ENCODE data around the gene ARHGAP44. TPM values are rescaled to one million over a fixed set of nuclear protein-coding genes. Genes with fewer than 3 reads are reported as not detected.

ARHGAP44 gene
- total and polyA plus RNA-seq, 2 of the 13 experiments (the other 11 are each of a cell fraction or from before 2014, with no cell fraction given): 0.79 to 3.1 TPM

- H4K20me1 ChIP-seq (ENCODE audit: insufficient read depth, low read length): no peaks in the 10 kb centered on the region
- H3K4me1 ChIP-seq (ENCODE audit: insufficient read depth, low read length): no peaks in the 10 kb centered on the region
- intact Hi-C loops (cut with micrococcal nuclease; ENCODE audit: unreplicated experiment) (no loop called here), in situ Hi-C loops (cut with HindIII; ENCODE audit: extremely low pct_ligation_motif_present, low pct_unique_long_range_greater_than_20kb) (no loop called here)
- no peak for ATAC-seq
- no peaks in the 10 kb centered on the region for H3K79me2 ChIP-seq (ENCODE audit: insufficient read depth, low read length)
- no TSS peak for BruUV-seq (replicated peaks)
- no peak for DNase-seq (ENCODE audit: low spot score)
- H3K4me3 ChIP-seq (replicated peaks in 1 of 3; ENCODE audit: insufficient read depth in 1 of 3, low read depth in 2 of 3, low read length in 3 of 3): no peak overlapping the region
- no peak overlapping the region for H2AFZ ChIP-seq (ENCODE audit: low read length)
- FAIRE-seq: no peak
- 87% methylated on average over 3 of the region's 3 CpGs for WGBS (ENCODE audit: low lambda C conversion rate)
- H3K9ac ChIP-seq (ENCODE audit: insufficient read depth, low read depth, low read length): no peak overlapping the region
- no peak overlapping the region for H3K27ac ChIP-seq (ENCODE audit: extremely low read length, insufficient read depth, low read length)
- no peaks in the 10 kb centered on the region for H3K36me3 ChIP-seq (replicated peaks in 1 of 2; ENCODE audit: control insufficient read depth in 1 of 2, insufficient read depth in 2 of 2, low read length in 2 of 2)
- TF ChIP-seq CEBPZ (IDR thresholded peaks at IDR 0.05; ENCODE audit: low read length) (no peak), ATF7 (IDR thresholded peaks at IDR 0.05) (peak; percentile 55), ATF7 (CRISPR knock-in tag; IDR thresholded peaks at IDR 0.05) (no peak)
- POLR2A ChIA-PET: no interaction called here
- no peaks in the 10 kb centered on the region for H3K9me3 ChIP-seq (ENCODE audit: low read length)
- H3K27me3 ChIP-seq (ENCODE audit: control insufficient read depth in 1 of 2, insufficient read depth in 2 of 2, low read length in 2 of 2): no peaks in the 10 kb centered on the region
- CTCF ChIA-PET (ENCODE audit: low intra/inter-chr PET ratio, low total read pairs): no interaction called here
- no peak overlapping the region for H3K4me2 ChIP-seq (ENCODE audit: low read depth, low read length)
Observed at GRCh38 chr17:12965988-12966387, 176.7 kb downstream of the ARHGAP44 start.

- DNase-seq (ENCODE audit: low spot score) (no peak), FAIRE-seq (no peak), ATAC-seq (no peak)
- Histone ChIP-seq H2AFZ (ENCODE audit: low read length) (no peak overlapping the region), H3K27ac (ENCODE audit: extremely low read length, insufficient read depth, low read length) (no peak overlapping the region), H3K4me1 (ENCODE audit: insufficient read depth, low read length) (no peaks in the 10 kb centered on the region), H3K4me2 (ENCODE audit: low read depth, low read length) (no peak overlapping the region), H3K36me3 (replicated peaks in 1 of 2; ENCODE audit: control insufficient read depth in 1 of 2, insufficient read depth in 2 of 2, low read length in 2 of 2) (no peaks in the 10 kb centered on the region), H3K4me3 (replicated peaks in 1 of 3; ENCODE audit: insufficient read depth in 1 of 3, low read depth in 2 of 3, low read length in 3 of 3) (no peak overlapping the region), H3K27me3 (ENCODE audit: control insufficient read depth in 1 of 2, insufficient read depth in 2 of 2, low read length in 2 of 2) (no peaks in the 10 kb centered on the region), H3K9ac (ENCODE audit: insufficient read depth, low read depth, low read length) (no peak overlapping the region), H4K20me1 (ENCODE audit: insufficient read depth, low read length) (no peaks in the 10 kb centered on the region), H3K79me2 (ENCODE audit: insufficient read depth, low read length) (no peaks in the 10 kb centered on the region), H3K9me3 (ENCODE audit: low read length) (no peaks in the 10 kb centered on the region)
- WGBS (ENCODE audit: low lambda C conversion rate): 39% methylated on average over 5 of the region's 5 CpGs
- in situ Hi-C loops (cut with HindIII; ENCODE audit: extremely low pct_ligation_motif_present, low pct_unique_long_range_greater_than_20kb): no loop called here
- POLR2A ChIA-PET: no interaction called here
- CTCF ChIA-PET (ENCODE audit: low intra/inter-chr PET ratio, low total read pairs): no interaction called here
- BruUV-seq (replicated peaks): no TSS peak
- intact Hi-C loops (cut with micrococcal nuclease; ENCODE audit: unreplicated experiment): no loop called here
- TF ChIP-seq ZNF329 (CRISPR knock-in tag; IDR thresholded peaks at IDR 0.05; ENCODE audit: low read depth) (no peak), ZNF724P (CRISPR knock-in tag; IDR thresholded peaks at IDR 0.05; ENCODE audit: borderline replicate concordance) (no peak), FOSL1 (CRISPR knock-in tag; IDR thresholded peaks at IDR 0.05; ENCODE audit: borderline replicate concordance) (no peak), CENPX (CRISPR knock-in tag; IDR thresholded peaks at IDR 0.05) (no peak), ZNF343 (CRISPR knock-in tag; IDR thresholded peaks at IDR 0.05) (no peak), NFRKB (IDR thresholded peaks at IDR 0.05) (no peak), ZNF589 (CRISPR knock-in tag; conservative IDR thresholded peaks at IDR 0.05) (no peak), GABPB1 (CRISPR knock-in tag; IDR thresholded peaks at IDR 0.05) (no peak), ZNF451 (CRISPR knock-in tag; IDR thresholded peaks at IDR 0.05) (no peak), ZNF891 (CRISPR knock-in tag; IDR thresholded peaks at IDR 0.05) (no peak), CREM (IDR thresholded peaks at IDR 0.05) (no peak), CREM (CRISPR knock-in tag; IDR thresholded peaks at IDR 0.05) (no peak), ZNF549 (CRISPR knock-in tag; IDR thresholded peaks at IDR 0.05) (no peak), SOX5 (CRISPR knock-in tag; IDR thresholded peaks at IDR 0.05; ENCODE audit: borderline replicate concordance) (no peak), NCOA1 (CRISPR knock-in tag; IDR thresholded peaks at IDR 0.05) (no peak), ZFP41 (CRISPR knock-in tag; IDR thresholded peaks at IDR 0.05; ENCODE audit: borderline replicate concordance) (no peak), ZBTB42 (CRISPR knock-in tag; IDR thresholded peaks at IDR 0.05) (no peak), ZNF569 (CRISPR knock-in tag; IDR thresholded peaks at IDR 0.05; ENCODE audit: borderline replicate concordance) (no peak)
Observed at GRCh38 chr17:12966413-12966812, 177.1 kb downstream of the ARHGAP44 start.

Data from HepG2 (cell line).